HCT116 (cell line): ENCODE results near the gene OR4L1. TPM values are rescaled to one million over a fixed set of nuclear protein-coding genes. Genes with fewer than 3 reads are reported as not detected.
"Not testable (repeated sequence)": the region's sequence is repeated elsewhere in the genome, so short reads cannot be mapped to it uniquely, and the experiment has no call there.

Source experiments
- ATAC-seq: fragments of 200-7000 bp; cut with Tn5 transposase; 2 replicates; pipeline ENCODE4 v1.9.1; 2020; ENCODE audit warnings: mild to moderate bottlenecking, moderate library complexity
- BruUV-seq: library from RNA; stranded (reverse); fragments of 400-500 nt; replicated peaks from 2 replicates; lab custom pipeline; 2021; lab: Mats Ljungman, UMichigan
- CTCF ChIA-PET: fragments of 300-600 bp; sonication (Branson Sonifier 250); formaldehyde crosslinking; loops from one replicate; lab custom pipeline; 2021; ENCODE audit warnings: antibody characterized with exemption; lab: Charles Lee
- POLR2A ChIA-PET: fragments of 300-600, 350-600 bp; sonication (Branson Sonifier 250); formaldehyde crosslinking; loops from one replicate; lab custom pipeline; 2021; ENCODE audit warnings: antibody characterized with exemption; lab: Charles Lee
- RAD21 ChIA-PET, 2 experiments: fragments of 300-600 bp; sonication (Branson Sonifier 250); formaldehyde crosslinking; loops; one replicate each; lab custom pipeline; 2023; ENCODE audit warnings: low total read pairs in 2 of 2; ENCODE audit not compliant: uncharacterized antibody in 2 of 2, unreplicated experiment in 2 of 2, low non-redundant PET in 1 of 2; lab: Charles Lee
- DNase-seq: peaks from one replicate; pipeline ENCODE4 v3.0.0-alpha.2; 2010; ENCODE audit warnings: low read depth, low spot score
- H2AFZ ChIP-seq: fragments of 200-600 bp; shearing (Covaris generic), sonication (generic); 2 replicates; pipeline ENCODE4 v1.6.1; 2017; ENCODE audit warnings: low read depth, mixed run types, mixed read lengths, antibody characterized with exemption, low read length; ENCODE audit not compliant: poor library complexity, severe bottlenecking
- H3K27ac ChIP-seq: 2 replicates; pipeline ENCODE4 v1.5.1; 2012; ENCODE audit warnings: low read depth, low read length
- H3K27me3 ChIP-seq: fragments of 200-600 bp; sonication (generic); 2 replicates; pipeline ENCODE4 v1.6.1; 2016; ENCODE audit warnings: mixed run types, low read length, mixed read lengths; ENCODE audit not compliant: insufficient read depth
- H3K36me3 ChIP-seq, 2 experiments: fragments of 200-500 bp in 1 of 2; fragments of 200-600 bp in 1 of 2; sonication (Bioruptor generic) in 1 of 2; sonication (generic) in 1 of 2; 2 replicates each; pipeline versions ENCODE4 v1.5.1 to v1.6.1; 2014 to 2016; ENCODE audit warnings: low read length in 2 of 2, inconsistent platforms in 1 of 2, mixed read lengths in 1 of 2, mixed run types in 1 of 2; ENCODE audit not compliant: insufficient read depth in 2 of 2, control insufficient read depth in 1 of 2
- H3K4me1 ChIP-seq, 2 experiments: fragments of 200-600 bp in 1 of 2; sonication (generic) in 1 of 2; 2 replicates each; pipeline versions ENCODE4 v1.5.1 to v1.6.1; 2012 to 2017; ENCODE audit warnings: low read length in 2 of 2, inconsistent platforms in 1 of 2, mild to moderate bottlenecking in 1 of 2, mixed read lengths in 1 of 2, mixed run types in 1 of 2, moderate library complexity in 1 of 2; ENCODE audit not compliant: insufficient read depth in 2 of 2, control insufficient read depth in 1 of 2
- H3K4me2 ChIP-seq: fragments of 200-600 bp; sonication (generic); 2 replicates; pipeline ENCODE4 v1.6.1; 2017; ENCODE audit warnings: mixed run types, low read length, mixed read lengths
- H3K4me3 ChIP-seq, 2 experiments: fragments of 200-600 bp in 1 of 2; sonication (generic) in 1 of 2; replicated peaks in 1 of 2; 2 replicates each; pipeline ENCODE4 v1.5.1; 2011 to 2016; ENCODE audit warnings: low read length in 2 of 2, control low read depth in 1 of 2, low read depth in 1 of 2, mild to moderate bottlenecking in 1 of 2, mixed read lengths in 1 of 2, mixed run types in 1 of 2
- H3K79me2 ChIP-seq: fragments of 200-600 bp; sonication (generic); 2 replicates; pipeline ENCODE4 v1.6.1; 2017; ENCODE audit warnings: mild to moderate bottlenecking, mixed run types, low read length, moderate library complexity, mixed read lengths; ENCODE audit not compliant: insufficient read depth
- H3K9ac ChIP-seq: fragments of 200-600 bp; sonication (generic); 2 replicates; pipeline ENCODE4 v1.6.1; 2016; ENCODE audit warnings: low read length, mixed read lengths
- H3K9me2 ChIP-seq: fragments of 200-600 bp; sonication (generic), shearing (Covaris generic); 2 replicates; pipeline ENCODE4 v1.6.1; 2017; ENCODE audit warnings: mixed run types, mild to moderate bottlenecking, moderate library complexity; ENCODE audit not compliant: insufficient read depth
- H3K9me3 ChIP-seq, 2 experiments: fragments of 200-500 bp in 1 of 2; fragments of 200-600 bp in 1 of 2; sonication (Bioruptor generic) in 1 of 2; sonication (generic) in 1 of 2; 2 replicates each; pipeline ENCODE4 v1.6.1; 2014 to 2017; ENCODE audit warnings: low read length in 2 of 2, mixed read lengths in 2 of 2, inconsistent platforms in 1 of 2, low read depth in 1 of 2, mild to moderate bottlenecking in 1 of 2, mixed run types in 1 of 2, moderate library complexity in 1 of 2; ENCODE audit not compliant: control insufficient read depth in 1 of 2, insufficient read depth in 1 of 2
- H4K20me1 ChIP-seq: fragments of 200-600 bp; sonication (generic), shearing (Covaris generic); 2 replicates; pipeline ENCODE4 v1.6.1; 2017; ENCODE audit warnings: mixed run types, mild to moderate bottlenecking, moderate library complexity; ENCODE audit not compliant: insufficient read depth
- ELF1 ChIP-seq: IDR thresholded peaks from 2 replicates; pipeline ENCODE4 v1.6.1; 2012; ENCODE audit warnings: low read depth, borderline replicate concordance
- EZH2 ChIP-seq: fragments of 200-600 bp; sonication (generic); IDR thresholded peaks from 2 replicates; pipeline ENCODE4 v1.6.1; 2017; ENCODE audit warnings: antibody characterized with exemption, mixed run types
- FOSL1 ChIP-seq: IDR thresholded peaks from 2 replicates; pipeline ENCODE4 v1.6.1; 2012; ENCODE audit warnings: low read depth
- JUND ChIP-seq: IDR thresholded peaks from 2 replicates; pipeline ENCODE4 v1.6.1; 2012
- POLR2A ChIP-seq: IDR thresholded peaks from 2 replicates; pipeline ENCODE4 v1.7.0; 2011; ENCODE audit warnings: borderline replicate concordance; ENCODE audit not compliant: insufficient read depth, insufficient read length; ENCODE audit errors: extremely low read depth
- RAD21 ChIP-seq: IDR thresholded peaks from 2 replicates; pipeline ENCODE4 v1.6.1; 2012; ENCODE audit warnings: low read depth, mild to moderate bottlenecking
- SIN3A ChIP-seq: IDR thresholded peaks from 2 replicates; pipeline ENCODE4 v1.6.1; 2012; ENCODE audit warnings: low read depth
- ZNF274 ChIP-seq: fragments of 200-500 bp; sonication (Bioruptor generic); IDR thresholded peaks from 2 replicates; pipeline ENCODE4 v1.6.1; 2014; ENCODE audit warnings: mild to moderate bottlenecking, low read depth, low read length, inconsistent platforms
- intact Hi-C: fragments of 100-400 bp; cut with micrococcal nuclease; formaldehyde crosslinking; loops from 2 replicates; pipeline ENCODE4 v1.10.0; 2022
- total RNA-seq: library from RNA; stranded (reverse); gene quantifications from one replicate; pipeline ENCODE4 v1.2.1, GENCODE V29; 2021; ENCODE audit not compliant: unreplicated experiment
- TF ChIP-seq, protein P1 (sequence below), 3 experiments: fragments of 200-600 bp in 1 of 3; sonication (generic) in 1 of 3; IDR thresholded peaks in 2 of 3; conservative IDR thresholded peaks in 1 of 3; 2 replicates each; pipeline ENCODE4 v1.5.1; 2012 to 2017; ENCODE audit warnings: low read depth in 2 of 3, low read length in 2 of 3, antibody characterized with exemption in 1 of 3, borderline replicate concordance in 1 of 3, control low read depth in 1 of 3, mild to moderate bottlenecking in 1 of 3, mixed read lengths in 1 of 3, mixed run types in 1 of 3, moderate library complexity in 1 of 3; ENCODE audit not compliant: insufficient read depth in 1 of 3

The OR4L1 gene
- total RNA-seq, 1 experiment from 2014 or later, result not detected

DNA sequence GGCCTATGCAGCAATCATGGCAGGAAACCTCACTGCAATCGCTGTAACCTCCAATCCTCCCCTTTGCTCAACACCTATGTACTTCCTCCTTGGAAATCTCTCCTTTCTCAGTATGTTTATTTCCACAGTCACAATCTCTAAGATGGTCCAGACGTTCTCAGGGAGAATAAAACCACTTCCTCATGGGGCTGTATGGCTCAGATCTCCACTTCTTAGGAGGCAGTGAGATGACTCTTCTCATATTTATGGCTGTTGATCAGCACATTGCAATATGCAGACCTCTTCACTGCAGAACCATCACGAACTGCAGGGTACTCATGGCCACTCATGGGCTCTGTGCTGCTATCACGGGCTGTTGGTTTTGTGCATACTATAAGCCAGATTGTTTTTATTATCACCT is 33.6 kb downstream of the OR4L1 start:
- no peaks in the 10 kb centered on the region for H3K9me2 ChIP-seq
- H3K79me2 ChIP-seq, result no peaks in the 10 kb centered on the region
- no peak for ATAC-seq
- ChIA-PET CTCF (no interaction called here), POLR2A (no interaction called here)
- no peak overlapping the region for H3K27ac ChIP-seq
- H2AFZ ChIP-seq, result no peak overlapping the region
- no peaks in the 10 kb centered on the region; the same call in 1 of the 2 replicates for H4K20me1 ChIP-seq
- H3K4me1 ChIP-seq, result no peaks in the 10 kb centered on the region; a peak in 1 of 4 replicates
- H3K9ac ChIP-seq, result no peak overlapping the region
- H3K27me3 ChIP-seq, result no peaks in the 10 kb centered on the region
- TF ChIP-seq JUND, result no peak
- TF ChIP-seq ZNF274, result no peak
- TF ChIP-seq, protein P1, sequence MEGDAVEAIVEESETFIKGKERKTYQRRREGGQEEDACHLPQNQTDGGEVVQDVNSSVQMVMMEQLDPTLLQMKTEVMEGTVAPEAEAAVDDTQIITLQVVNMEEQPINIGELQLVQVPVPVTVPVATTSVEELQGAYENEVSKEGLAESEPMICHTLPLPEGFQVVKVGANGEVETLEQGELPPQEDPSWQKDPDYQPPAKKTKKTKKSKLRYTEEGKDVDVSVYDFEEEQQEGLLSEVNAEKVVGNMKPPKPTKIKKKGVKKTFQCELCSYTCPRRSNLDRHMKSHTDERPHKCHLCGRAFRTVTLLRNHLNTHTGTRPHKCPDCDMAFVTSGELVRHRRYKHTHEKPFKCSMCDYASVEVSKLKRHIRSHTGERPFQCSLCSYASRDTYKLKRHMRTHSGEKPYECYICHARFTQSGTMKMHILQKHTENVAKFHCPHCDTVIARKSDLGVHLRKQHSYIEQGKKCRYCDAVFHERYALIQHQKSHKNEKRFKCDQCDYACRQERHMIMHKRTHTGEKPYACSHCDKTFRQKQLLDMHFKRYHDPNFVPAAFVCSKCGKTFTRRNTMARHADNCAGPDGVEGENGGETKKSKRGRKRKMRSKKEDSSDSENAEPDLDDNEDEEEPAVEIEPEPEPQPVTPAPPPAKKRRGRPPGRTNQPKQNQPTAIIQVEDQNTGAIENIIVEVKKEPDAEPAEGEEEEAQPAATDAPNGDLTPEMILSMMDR (IDR thresholded peaks at IDR 0.05 in 2 of 3, conservative IDR thresholded peaks at IDR 0.05 in 1 of 3; ENCODE audit: borderline replicate concordance in 1 of 3, insufficient read depth in 1 of 3, low read depth in 2 of 3, low read length in 2 of 3), result no peak
- TF ChIP-seq SIN3A, result no peak
- TF ChIP-seq EZH2, result no peak
- TF ChIP-seq RAD21, result no peak
- TF ChIP-seq POLR2A, result no peak
- TF ChIP-seq ELF1, result no peak
- TF ChIP-seq FOSL1, result no peak
- TF ChIP-seq, all 23 proteins: peak for 0
- RAD21 ChIA-PET, result no interaction called here
- Histone ChIP-seq H3K4me3 (no peak overlapping the region), H3K4me2 (no peak overlapping the region), H3K36me3 (no peaks in the 10 kb centered on the region), H3K9me3 (no peaks in the 10 kb centered on the region; a peak in 1 of 4 replicates)
- intact Hi-C loops, result no loop called here
- no peak for DNase-seq
- no TSS peak for BruUV-seq

DNA sequence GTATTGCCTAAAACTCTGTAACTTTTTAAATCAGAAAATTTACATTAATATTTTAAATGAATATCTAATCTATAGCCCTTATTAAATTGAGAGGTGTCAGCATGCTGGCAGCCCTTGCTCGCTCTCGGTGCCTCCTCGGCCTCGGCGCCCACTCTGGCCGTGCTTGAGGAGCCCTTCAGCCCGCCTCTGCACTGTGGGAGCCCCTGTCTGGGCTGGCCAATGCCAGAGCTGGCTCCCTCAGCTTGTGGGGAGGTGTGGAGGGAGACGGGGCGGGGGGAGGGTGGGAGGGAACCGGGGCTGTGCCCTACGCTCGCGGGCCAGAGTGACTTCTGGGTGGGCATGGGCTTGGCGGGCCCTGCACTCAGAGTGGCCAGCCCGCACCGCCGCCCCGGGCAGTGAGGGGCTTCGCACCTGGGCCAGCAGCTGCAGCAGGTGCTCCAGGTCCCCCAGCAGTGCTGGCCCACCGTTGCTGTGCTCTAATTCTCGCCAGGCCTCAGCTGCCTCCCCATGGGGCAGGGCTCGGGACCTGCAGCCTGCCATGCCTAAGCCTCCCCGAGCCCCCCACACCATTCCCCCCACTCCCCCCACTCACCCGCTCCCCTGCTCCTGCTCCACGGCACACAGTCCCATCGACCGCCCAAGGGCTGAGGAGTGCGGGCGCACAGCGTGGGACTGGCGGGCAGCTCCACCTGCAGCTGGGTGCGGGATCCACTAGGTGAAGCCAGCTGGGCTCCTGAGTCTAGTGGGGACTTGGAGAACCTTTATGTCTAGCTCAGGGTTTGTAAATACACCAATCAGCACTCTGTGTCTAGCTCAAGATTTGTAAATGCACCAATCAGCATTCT is 39.3 kb downstream of the OR4L1 start:
- H3K9ac ChIP-seq, H3K9me2 ChIP-seq, H3K27ac ChIP-seq, POLR2A ChIA-PET, H3K79me2 ChIP-seq, H3K9me3 ChIP-seq, intact Hi-C loops, RAD21 ChIA-PET, H3K4me1 ChIP-seq, H3K36me3 ChIP-seq, H2AFZ ChIP-seq, BruUV-seq, ATAC-seq, H4K20me1 ChIP-seq, DNase-seq, H3K4me3 ChIP-seq, H3K4me2 ChIP-seq, H3K27me3 ChIP-seq, CTCF ChIA-PET: not testable (repeated sequence)
